Activated CD8-positive, alpha-beta T cell treated with anti-CD3 and anti-CD28 coated beads, Interleukin-2, amount 10 ng/mL, durations not matched to agents 7 days and 5 days (primary cell): ENCODE results near the gene GLS. TPM values are rescaled to one million over a fixed set of nuclear protein-coding genes. Genes with fewer than 3 reads are reported as not detected.

Experiments used
- ATAC-seq: fragments of 150-1000 bp; cut with Tn5 transposase; one replicate; pipeline ENCODE4 v1.10.0; 2021; ENCODE audit warnings: moderate library complexity
- CTCF ChIA-PET: fragments of 350-600 bp; sonication (Branson Sonifier 250); formaldehyde crosslinking; loops from one replicate; lab custom pipeline; 2021; ENCODE audit warnings: antibody characterized with exemption; lab: Charles Lee
- POLR2A ChIA-PET: fragments of 350-600 bp; sonication (Branson Sonifier 250); formaldehyde crosslinking; loops from one replicate; lab custom pipeline; 2021; ENCODE audit warnings: antibody characterized with exemption; lab: Charles Lee
- DNase-seq: peaks from one replicate; pipeline ENCODE4 v3.0.0-alpha.2; 2020
- H3K27ac Mint-ChIP-seq: one replicate; pipeline ENCODE4 v1.8.0; 2021; ENCODE audit warnings: mild to moderate bottlenecking, mixed read lengths
- H3K27me3 Mint-ChIP-seq: one replicate; pipeline ENCODE4 v1.8.0; 2021; ENCODE audit warnings: low read depth, mixed read lengths
- H3K36me3 Mint-ChIP-seq: one replicate; pipeline ENCODE4 v1.8.0; 2021; ENCODE audit warnings: low read depth, mixed read lengths
- H3K4me1 Mint-ChIP-seq: one replicate; pipeline ENCODE4 v1.8.0; 2021; ENCODE audit warnings: low read depth, mixed read lengths
- H3K4me3 Mint-ChIP-seq: one replicate; pipeline ENCODE4 v1.8.0; 2021; ENCODE audit warnings: mild to moderate bottlenecking, mixed read lengths
- H3K9me3 Mint-ChIP-seq: one replicate; pipeline ENCODE4 v1.8.0; 2022; ENCODE audit warnings: mixed read lengths; ENCODE audit not compliant: insufficient read depth
- total RNA-seq, 2 experiments: library from RNA; stranded (reverse); gene quantifications; one replicate each; pipeline ENCODE4 v1.2.3, GENCODE V29; 2021

Gene GLS
- total RNA-seq, 2 experiments from 2014 or later = 162 to 193 TPM

- H3K4me1 Mint-ChIP-seq = peaks cover 72% of the 10 kb centered on the region
- no peaks in the 10 kb centered on the region for H3K9me3 Mint-ChIP-seq
- no peak overlapping the region for H3K4me3 Mint-ChIP-seq
- POLR2A ChIA-PET = interaction anchor here (0.7 to 1.7 kb wide), 3 partner anchors 9 to 15 kb away, joined by 3 to 12 read pairs (median 4); no protein-coding TSS in a partner anchor
- peaks cover 92% of the 10 kb centered on the region for H3K36me3 Mint-ChIP-seq
- no peaks in the 10 kb centered on the region for H3K27me3 Mint-ChIP-seq
- CTCF ChIA-PET = interaction anchor here (1.0 to 2.0 kb wide), 7 partner anchors 8 to 159 kb away, joined by 3 to 7 read pairs (median 4); no protein-coding TSS in a partner anchor
- DNase-seq (peak; percentile 57), ATAC-seq (peak; percentile 72)
- H3K27ac Mint-ChIP-seq = peak overlapping the region; percentile 65
These were observed 115.8 kb downstream of the GLS start for GRCh38 chr2:190996338-190996946.

- DNase-seq = no peak
- POLR2A ChIA-PET = interaction anchor here (0.7 to 1.5 kb wide), 6 partner anchors 10 to 1553 kb away, joined by 3 to 12 read pairs (median 4); no protein-coding TSS in a partner anchor
- H3K27ac Mint-ChIP-seq = peak overlapping the region; percentile 65
- ATAC-seq = no peak
- no peaks in the 10 kb centered on the region for H3K27me3 Mint-ChIP-seq
- H3K4me3 Mint-ChIP-seq = no peak overlapping the region
- H3K36me3 Mint-ChIP-seq = peaks cover 94% of the 10 kb centered on the region
- H3K9me3 Mint-ChIP-seq = no peaks in the 10 kb centered on the region
- CTCF ChIA-PET = interaction anchor here (1.0 to 2.0 kb wide), 7 partner anchors 8 to 158 kb away, joined by 3 to 7 read pairs (median 4); no protein-coding TSS in a partner anchor
- H3K4me1 Mint-ChIP-seq = peaks cover 77% of the 10 kb centered on the region
These were observed 116.3 kb downstream of the GLS start for GRCh38 chr2:190996947-190997346.

GRCh38 chr2:190997526-190998113 lies 117.0 kb downstream of the GLS start:
- peaks cover 94% of the 10 kb centered on the region for H3K36me3 Mint-ChIP-seq
- peaks cover 78% of the 10 kb centered on the region for H3K4me1 Mint-ChIP-seq
- DNase-seq (no peak), ATAC-seq (no peak)
- no peaks in the 10 kb centered on the region for H3K27me3 Mint-ChIP-seq
- POLR2A ChIA-PET = interaction anchor here (0.7 to 1.5 kb wide), 6 partner anchors 10 to 1554 kb away, joined by 3 to 7 read pairs (median 4); partner anchors contain the start of gene STAT1
- H3K27ac Mint-ChIP-seq = peak overlapping the region; percentile 65
- no peak overlapping the region for H3K4me3 Mint-ChIP-seq
- CTCF ChIA-PET = interaction anchor here (1.2 to 2.0 kb wide), 3 partner anchors 7 to 19 kb away, joined by 5 to 7 read pairs (median 7); no protein-coding TSS in a partner anchor
- H3K9me3 Mint-ChIP-seq = no peaks in the 10 kb centered on the region

- no peaks in the 10 kb centered on the region for H3K27me3 Mint-ChIP-seq
- ATAC-seq = no peak
These were observed 118.4 kb downstream of the GLS start for GRCh38 chr2:190999058-190999457.

GRCh38 chr2:190999949-191000665 lies 119.5 kb downstream of the GLS start:
- Mint-ChIP-seq H3K9me3 (no peaks in the 10 kb centered on the region), H3K27ac (peak overlapping the region; percentile 41), H3K27me3 (no peaks in the 10 kb centered on the region), H3K4me1 (peaks cover 85% of the 10 kb centered on the region), H3K4me3 (no peak overlapping the region), H3K36me3 (peaks cover 98% of the 10 kb centered on the region)
- DNase-seq (no peak), ATAC-seq (no peak)
- CTCF ChIA-PET = interaction anchor here (1.6 kb wide), 1 partner anchor 29 kb away, joined by 5 read pairs; no protein-coding TSS in a partner anchor
- POLR2A ChIA-PET = interaction anchor here (1.0 to 4.2 kb wide), 4 partner anchors 10 to 23 kb away, joined by 4 to 49 read pairs (median 7); partner anchors contain the start of gene STAT1

More at GRCh38 chr2:190999058-190999457, 118.4 kb downstream of the GLS start:
- ChIA-PET CTCF (interaction anchor here (1.6 kb wide), 1 partner anchor 31 kb away, joined by 5 read pairs; no protein-coding TSS in a partner anchor), POLR2A (interaction anchor here (1.0 to 1.2 kb wide), 3 partner anchors 11 to 14 kb away, joined by 3 to 5 read pairs (median 4); no protein-coding TSS in a partner anchor)
- peak; percentile 13 for DNase-seq
- Mint-ChIP-seq H3K9me3 (no peaks in the 10 kb centered on the region), H3K4me1 (peaks cover 82% of the 10 kb centered on the region), H3K36me3 (peaks cover 96% of the 10 kb centered on the region), H3K27ac (peak overlapping the region; percentile 12), H3K4me3 (no peak overlapping the region)

- ATAC-seq (no peak), DNase-seq (no peak)
- Mint-ChIP-seq H3K4me3 (no peak overlapping the region), H3K36me3 (peaks cover 98% of the 10 kb centered on the region), H3K27me3 (no peaks in the 10 kb centered on the region), H3K4me1 (peaks cover 84% of the 10 kb centered on the region), H3K9me3 (no peaks in the 10 kb centered on the region), H3K27ac (peak overlapping the region; percentile 64)
- ChIA-PET CTCF (no interaction called here), POLR2A (interaction anchor here (1.0 to 4.2 kb wide), 4 partner anchors 11 to 22 kb away, joined by 4 to 49 read pairs (median 7); partner anchors contain the start of gene STAT1)
These were observed 120.4 kb downstream of the GLS start for GRCh38 chr2:191001032-191001431.

GRCh38 chr2:191001624-191002023 lies 121.0 kb downstream of the GLS start:
- no peak for DNase-seq
- ChIA-PET CTCF (interaction anchor here (1.0 to 1.4 kb wide), 3 partner anchors 10 to 28 kb away, joined by 3 to 5 read pairs (median 4); no protein-coding TSS in a partner anchor), POLR2A (interaction anchor here (1.6 to 4.2 kb wide), 4 partner anchors 11 to 21 kb away, joined by 6 to 49 read pairs (median 7); partner anchors contain the start of gene STAT1)
- no peak overlapping the region for H3K4me3 Mint-ChIP-seq
- no peak for ATAC-seq
- H3K9me3 Mint-ChIP-seq = no peaks in the 10 kb centered on the region
- peaks cover 88% of the 10 kb centered on the region for H3K4me1 Mint-ChIP-seq
- H3K27ac Mint-ChIP-seq = peak overlapping the region; percentile 64
- no peaks in the 10 kb centered on the region for H3K27me3 Mint-ChIP-seq
- H3K36me3 Mint-ChIP-seq = peaks cover 98% of the 10 kb centered on the region

- ATAC-seq (peak; percentile 12), DNase-seq (no peak)
- Mint-ChIP-seq H3K4me3 (no peak overlapping the region), H3K27ac (peak overlapping the region; percentile 31), H3K9me3 (no peaks in the 10 kb centered on the region), H3K36me3 (peaks cover 99% of the 10 kb centered on the region), H3K4me1 (peaks cover 92% of the 10 kb centered on the region), H3K27me3 (no peaks in the 10 kb centered on the region)
- POLR2A ChIA-PET = interaction anchor here (0.6 to 4.2 kb wide), 8 partner anchors 9 to 111 kb away, joined by 3 to 49 read pairs (median 5); partner anchors contain the start of gene STAT1
- CTCF ChIA-PET = interaction anchor here (1.1 to 1.8 kb wide), 4 partner anchors 8 to 152 kb away, joined by 3 to 4 read pairs (median 4); no protein-coding TSS in a partner anchor
These were observed 123.0 kb downstream of the GLS start for GRCh38 chr2:191003405-191004309.

- DNase-seq (no peak), ATAC-seq (peak; percentile 8)
- H3K27me3 Mint-ChIP-seq = no peaks in the 10 kb centered on the region
- H3K27ac Mint-ChIP-seq = no peak overlapping the region
- no peak overlapping the region for H3K4me3 Mint-ChIP-seq
- ChIA-PET CTCF (interaction anchor here (0.6 kb wide), 1 partner anchor 555 kb away, joined by 3 read pairs; no protein-coding TSS in a partner anchor), POLR2A (interaction anchor here (1.5 to 4.5 kb wide), 5 partner anchors 9 to 19 kb away, joined by 6 to 37 read pairs (median 11); no protein-coding TSS in a partner anchor)
- H3K4me1 Mint-ChIP-seq = peaks cover 87% of the 10 kb centered on the region
- no peaks in the 10 kb centered on the region for H3K9me3 Mint-ChIP-seq
- peaks cover 91% of the 10 kb centered on the region for H3K36me3 Mint-ChIP-seq
These were observed 125.7 kb downstream of the GLS start for GRCh38 chr2:191006297-191006696.
